Breast epithelium (tissue), 4 donors: ENCODE results near the gene SCN2A. TPM values are rescaled to one million over a fixed set of nuclear protein-coding genes. Genes with fewer than 3 reads are reported as not detected.
A peak's percentile ranks its signal among the peaks of the same experiment; 100 is the strongest.
"Not testable (repeated sequence)": the region's sequence is repeated elsewhere in the genome, so short reads cannot be mapped to it uniquely, and the experiment has no call there.

Experiments
- DNase-seq, 2 donors: peaks; one replicate each; pipeline ENCODE4 v3.0.0-alpha.2; 2019; ENCODE audit warnings: low spot score in 2 of 2
- H3K27ac ChIP-seq, 2 donors: fragments of 200-600 bp; sonication (generic) in 1 of 2; one replicate each; pipeline ENCODE4 v1.5.1; 2016 to 2019; ENCODE audit warnings: mild to moderate bottlenecking in 1 of 2
- H3K27me3 ChIP-seq, 2 donors: fragments of 200-600 bp; sonication (generic) in 1 of 2; one replicate each; pipeline versions ENCODE4 v1.5.1 to v1.6.0; 2017 to 2019; ENCODE audit warnings: control low read depth in 1 of 2, mild to moderate bottlenecking in 1 of 2
- H3K36me3 ChIP-seq: fragments of 200-600 bp; one replicate; pipeline ENCODE4 v1.5.1; 2019
- H3K4me1 ChIP-seq, 2 donors: fragments of 200-600 bp; sonication (generic); one replicate each; pipeline ENCODE4 v1.5.1; 2016 to 2019; ENCODE audit warnings: control low read depth in 1 of 2
- H3K4me3 ChIP-seq, 3 donors: fragments of 200-600 bp; sonication (generic); 1 replicate in 2 of 3; 2 replicates in 1 of 3; pipeline ENCODE4 v1.5.1; 2016 to 2019; ENCODE audit warnings: mild to moderate bottlenecking in 3 of 3, moderate library complexity in 2 of 3
- H3K9me3 ChIP-seq, 2 donors: fragments of 200-600 bp; sonication (generic) in 1 of 2; one replicate each; pipeline ENCODE4 v1.5.1; 2016 to 2019; ENCODE audit warnings: control low read depth in 1 of 2
- POLR2A ChIP-seq: fragments of 450-650 bp; IDR thresholded peaks from one replicate; pipeline ENCODE4 v1.6.1; 2016; ENCODE audit warnings: antibody characterized with exemption, mild to moderate bottlenecking, moderate library complexity
- POLR2AphosphoS5 ChIP-seq, 3 donors: sonication (generic); formaldehyde crosslinking; IDR thresholded peaks; one replicate each; pipeline ENCODE4 v1.6.1; 2017; ENCODE audit warnings: antibody characterized with exemption in 3 of 3
- intact Hi-C: fragments of 100-400 bp; cut with DNase I; formaldehyde crosslinking; loops from one replicate; pipeline ENCODE4 v1.15.1; 2023; ENCODE audit warnings: low total_unique reads
- total RNA-seq, 3 donors: library from RNA; depleted of rRNA; stranded (reverse); fragments of >200 nt; gene quantifications; one replicate each; pipeline ENCODE4 v1.1.0, GENCODE V29; 2016
- TF ChIP-seq, protein P1 (sequence below), 3 donors: fragments of 450-650 bp; IDR thresholded peaks; one replicate each; pipeline ENCODE4 v1.5.1; 2016 to 2017; ENCODE audit warnings: antibody characterized with exemption in 3 of 3, mild to moderate bottlenecking in 3 of 3, moderate library complexity in 3 of 3

The SCN2A gene
- total RNA-seq, 3 donors from 2014 or later: 0.16 to 2.2 (median 2.0) TPM

DNA sequence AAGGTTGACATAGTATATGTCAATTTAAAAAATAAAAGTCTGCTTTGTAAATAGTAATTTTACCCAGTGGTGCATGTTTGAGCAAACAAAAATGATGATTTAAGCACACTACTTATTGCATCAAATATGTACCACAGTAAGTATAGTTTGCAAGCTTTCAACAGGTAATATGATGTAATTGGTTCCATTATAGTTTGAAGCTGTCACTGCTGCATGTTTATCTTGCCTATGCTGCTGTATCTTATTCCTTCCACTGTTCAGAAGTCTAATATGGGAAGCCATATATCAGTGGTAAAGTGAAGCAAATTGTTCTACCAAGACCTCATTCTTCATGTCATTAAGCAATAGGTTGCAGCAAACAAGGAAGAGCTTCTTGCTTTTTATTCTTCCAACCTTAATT lies 151.7 kb downstream of the SCN2A start:
- intact Hi-C loops: no loop called here
- no peak for TF ChIP-seq POLR2A
- TF ChIP-seq, protein P1, sequence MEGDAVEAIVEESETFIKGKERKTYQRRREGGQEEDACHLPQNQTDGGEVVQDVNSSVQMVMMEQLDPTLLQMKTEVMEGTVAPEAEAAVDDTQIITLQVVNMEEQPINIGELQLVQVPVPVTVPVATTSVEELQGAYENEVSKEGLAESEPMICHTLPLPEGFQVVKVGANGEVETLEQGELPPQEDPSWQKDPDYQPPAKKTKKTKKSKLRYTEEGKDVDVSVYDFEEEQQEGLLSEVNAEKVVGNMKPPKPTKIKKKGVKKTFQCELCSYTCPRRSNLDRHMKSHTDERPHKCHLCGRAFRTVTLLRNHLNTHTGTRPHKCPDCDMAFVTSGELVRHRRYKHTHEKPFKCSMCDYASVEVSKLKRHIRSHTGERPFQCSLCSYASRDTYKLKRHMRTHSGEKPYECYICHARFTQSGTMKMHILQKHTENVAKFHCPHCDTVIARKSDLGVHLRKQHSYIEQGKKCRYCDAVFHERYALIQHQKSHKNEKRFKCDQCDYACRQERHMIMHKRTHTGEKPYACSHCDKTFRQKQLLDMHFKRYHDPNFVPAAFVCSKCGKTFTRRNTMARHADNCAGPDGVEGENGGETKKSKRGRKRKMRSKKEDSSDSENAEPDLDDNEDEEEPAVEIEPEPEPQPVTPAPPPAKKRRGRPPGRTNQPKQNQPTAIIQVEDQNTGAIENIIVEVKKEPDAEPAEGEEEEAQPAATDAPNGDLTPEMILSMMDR (IDR thresholded peaks at IDR 0.05): no peak
- no peak for TF ChIP-seq POLR2AphosphoS5 (IDR thresholded peaks at IDR 0.05)
- DNase-seq: no peak
- H3K27me3 ChIP-seq: no peaks in the 10 kb centered on the region
- no peak overlapping the region for H3K4me3 ChIP-seq
- no peak overlapping the region for H3K27ac ChIP-seq
- H3K4me1 ChIP-seq: no peaks in the 10 kb centered on the region
- no peaks in the 10 kb centered on the region for H3K36me3 ChIP-seq
- H3K9me3 ChIP-seq: no peaks in the 10 kb centered on the region

- TF ChIP-seq, protein P1 (IDR thresholded peaks at IDR 0.05): no peak
- no peak for TF ChIP-seq POLR2A
- no peak for TF ChIP-seq POLR2AphosphoS5 (IDR thresholded peaks at IDR 0.05)
- H3K9me3 ChIP-seq: no peaks in the 10 kb centered on the region
- DNase-seq: no peak
- intact Hi-C loops: no loop called here
- H3K4me3 ChIP-seq: no peak overlapping the region
- no peaks in the 10 kb centered on the region for H3K4me1 ChIP-seq
- H3K27me3 ChIP-seq: no peaks in the 10 kb centered on the region
- no peak overlapping the region for H3K27ac ChIP-seq
- H3K36me3 ChIP-seq: no peaks in the 10 kb centered on the region
Observed at GRCh38 chr2:165391791-165392190, 152.6 kb downstream of the SCN2A start.

DNA sequence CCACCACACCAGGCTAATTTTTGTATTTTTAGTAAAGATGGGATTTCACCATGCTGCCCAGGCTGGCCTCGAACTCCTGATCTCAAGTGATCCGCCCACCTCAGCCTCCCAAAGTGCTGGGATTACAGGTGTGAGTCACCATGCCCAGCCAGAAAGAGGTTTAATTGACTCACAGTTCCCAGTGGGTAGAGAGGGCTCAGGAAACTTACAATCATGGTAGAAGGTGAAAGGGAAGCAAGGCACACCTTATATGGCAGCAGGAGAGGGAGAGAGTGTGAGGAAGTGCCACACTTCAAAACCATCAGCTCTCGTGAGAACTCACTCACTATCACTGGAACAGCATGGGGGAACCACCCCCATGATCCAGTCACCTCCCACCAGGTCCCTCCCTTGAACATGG lies 159.4 kb downstream of the SCN2A start:
- DNase-seq, H3K4me3 ChIP-seq, H3K36me3 ChIP-seq, H3K4me1 ChIP-seq, H3K27ac ChIP-seq, intact Hi-C loops, H3K27me3 ChIP-seq, H3K9me3 ChIP-seq: not testable (repeated sequence)

DNA sequence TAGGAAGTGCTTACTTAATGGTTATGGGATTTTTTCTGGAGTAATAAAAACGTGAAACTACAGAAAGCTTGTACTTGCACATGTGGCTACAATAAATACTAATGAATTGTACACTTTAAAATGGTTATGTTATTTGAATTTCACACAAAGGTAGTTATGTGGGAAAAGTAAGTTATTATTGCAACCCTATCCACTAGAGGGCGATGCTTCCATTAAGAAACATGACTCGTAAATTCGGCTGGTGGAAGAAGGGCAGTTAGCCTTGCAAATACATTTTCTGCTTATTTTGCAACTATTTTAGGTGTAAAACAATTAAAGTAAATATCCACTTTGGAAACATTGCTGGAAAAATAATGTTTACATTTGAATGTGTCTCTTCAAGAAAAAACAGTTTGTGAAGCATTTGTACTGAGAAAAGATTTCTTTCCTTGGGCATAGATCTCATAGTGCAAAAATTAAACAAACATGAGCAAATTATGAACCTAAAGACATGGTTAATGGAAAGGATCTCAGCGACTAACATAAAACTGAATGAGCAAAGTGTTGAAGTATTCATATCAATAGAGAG lies 162.2 kb downstream of the SCN2A start:
- no peak for DNase-seq
- Histone ChIP-seq H3K9me3 (no peaks in the 10 kb centered on the region), H3K4me1 (no peaks in the 10 kb centered on the region), H3K27ac (no peak overlapping the region), H3K4me3 (no peak overlapping the region), H3K27me3 (no peaks in the 10 kb centered on the region), H3K36me3 (no peaks in the 10 kb centered on the region)
- TF ChIP-seq, protein P1 (IDR thresholded peaks at IDR 0.05): peak; percentile 53 to 77 (median 69)
- TF ChIP-seq POLR2A: no peak
- intact Hi-C loops: no loop called here

- H3K27ac ChIP-seq: no peak overlapping the region
- H3K4me3 ChIP-seq: no peak overlapping the region
- TF ChIP-seq POLR2A (no peak), POLR2AphosphoS5 (IDR thresholded peaks at IDR 0.05) (no peak)
- TF ChIP-seq, protein P1 (IDR thresholded peaks at IDR 0.05): no peak
- no peaks in the 10 kb centered on the region for H3K27me3 ChIP-seq
- DNase-seq: no peak
- no peaks in the 10 kb centered on the region for H3K4me1 ChIP-seq
- no peaks in the 10 kb centered on the region for H3K36me3 ChIP-seq
- no peaks in the 10 kb centered on the region for H3K9me3 ChIP-seq
- intact Hi-C loops: no loop called here
Observed at GRCh38 chr2:165402162-165402561, 162.9 kb downstream of the SCN2A start.

DNA sequence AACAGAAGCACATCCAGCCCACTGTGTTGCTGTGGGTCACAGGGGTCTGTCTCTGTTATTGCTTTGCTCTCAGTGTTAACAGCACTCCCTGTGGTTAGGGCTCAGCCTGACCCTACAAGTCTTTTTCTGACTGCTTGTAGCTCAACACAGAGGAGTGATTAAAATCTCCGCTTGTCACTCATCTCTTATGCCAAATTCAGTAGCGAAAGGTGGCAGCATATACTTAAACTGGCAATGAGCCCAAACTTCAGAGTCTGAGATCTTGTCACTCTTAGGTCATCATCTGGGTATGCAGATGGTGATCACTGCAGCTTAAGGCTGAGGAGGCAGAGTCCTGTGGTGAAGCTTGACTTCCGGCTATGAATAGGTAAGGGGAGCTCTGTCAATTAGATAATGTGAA lies 167.0 kb downstream of the SCN2A start:
- intact Hi-C loops: no loop called here
- H3K4me1 ChIP-seq: no peaks in the 10 kb centered on the region
- no peaks in the 10 kb centered on the region for H3K9me3 ChIP-seq
- no peak overlapping the region for H3K27ac ChIP-seq
- no peaks in the 10 kb centered on the region for H3K27me3 ChIP-seq
- DNase-seq: no peak
- no peaks in the 10 kb centered on the region for H3K36me3 ChIP-seq
- H3K4me3 ChIP-seq: no peak overlapping the region
- TF ChIP-seq, protein P1 (IDR thresholded peaks at IDR 0.05): no peak
- TF ChIP-seq POLR2A (no peak), POLR2AphosphoS5 (IDR thresholded peaks at IDR 0.05) (no peak)
